Measurements from ENCODE around the gene PALD1. TPM values are rescaled to one million over a fixed set of nuclear protein-coding genes. Genes with fewer than 3 reads are reported as not detected.

PALD1 gene
- polyA plus RNA-seq, 1 of the 3 experiments (the other 2 are of a cell fraction) = 0.16 TPM

Other genes starting within 250 kb of the PALD1 start
- 116 and 125 TPM in 2 replicates for gene PPA1, start 245.3 kb upstream of the PALD1 start, polyA plus RNA-seq (2012; rRNA removed)
- not detected in 2 replicates for gene NPFFR1, start 194.8 kb upstream of the PALD1 start, polyA plus RNA-seq (2012; rRNA removed)
- 27.7 and 28.9 TPM in 2 replicates for gene LRRC20, start 96.1 kb upstream of the PALD1 start, polyA plus RNA-seq (2012; rRNA removed)
- 9.9 and 12.7 TPM in 2 replicates for gene EIF4EBP2, start 74.6 kb upstream of the PALD1 start, polyA plus RNA-seq (2012; rRNA removed)
- not detected in 2 replicates for gene NODAL, start 37.1 kb upstream of the PALD1 start, polyA plus RNA-seq (2012; rRNA removed)
- not detected in 2 replicates for gene PRF1, start 124.0 kb downstream of the PALD1 start, polyA plus RNA-seq (2012; rRNA removed)
- gene ADAMTS14, start 193.7 kb downstream of the PALD1 start, polyA plus RNA-seq (2012; rRNA removed) = 1.1 and 1.2 TPM in 2 replicates

Measured in SK-N-SH (cell line).